Astrocyte of the cerebellum (primary cell): ENCODE data around the gene TSEN15.

Experiments used
- DNase-seq: peaks from one replicate; pipeline ENCODE4 v3.0.0-alpha.2; 2011; ENCODE audit warnings: low read depth
- H3K4me3 ChIP-seq: 2 replicates; pipeline ENCODE4 v1.5.1; 2011; ENCODE audit warnings: mild to moderate bottlenecking, low read depth, low read length, moderate library complexity
- CTCF ChIP-seq: IDR thresholded peaks from 2 replicates; pipeline ENCODE4 v1.5.1; 2012; ENCODE audit warnings: low read length, low read depth, moderate library complexity, mild to moderate bottlenecking; ENCODE audit errors: missing control alignments
- in situ Hi-C: cut with HindIII; loops from 2 replicates; pipeline ENCODE4 v1.10.0; 2017; ENCODE audit warnings: low sequenced_read_pairs

The TSEN15 gene

GRCh38 chr1:184050636-184051035 is 894 bp upstream of the TSEN15 start:
- in situ Hi-C loops: no loop called here
- peak overlapping the region; percentile 79 for H3K4me3 ChIP-seq
- no peak for TF ChIP-seq CTCF
- no peak for DNase-seq

GRCh38 chr1:184051138-184051484 is 419 bp upstream of the TSEN15 start:
- TF ChIP-seq CTCF: no peak
- peak overlapping the region; percentile 79 for H3K4me3 ChIP-seq
- in situ Hi-C loops: no loop called here
- no peak for DNase-seq

GRCh38 chr1:184052194-184052559 is 647 bp downstream of the TSEN15 start:
- in situ Hi-C loops: no loop called here
- no peak for TF ChIP-seq CTCF
- DNase-seq: no peak
- peak overlapping the region; percentile 79 for H3K4me3 ChIP-seq

GRCh38 chr1:184052750-184053149 is 1.2 kb downstream of the TSEN15 start:
- peak overlapping the region; percentile 79 for H3K4me3 ChIP-seq
- no peak for TF ChIP-seq CTCF
- in situ Hi-C loops: no loop called here
- no peak for DNase-seq

- no peak overlapping the region for H3K4me3 ChIP-seq
- in situ Hi-C loops: no loop called here
- no peak for DNase-seq
- TF ChIP-seq CTCF: no peak
These were observed 2.4 kb downstream of the TSEN15 start for GRCh38 chr1:184053881-184054280.

GRCh38 chr1:184056921-184057555 is 5.5 kb downstream of the TSEN15 start:
- in situ Hi-C loops: no loop called here
- no peak overlapping the region for H3K4me3 ChIP-seq
- no peak for TF ChIP-seq CTCF
- DNase-seq: peak; percentile 36

GRCh38 chr1:184059887-184060286 is 8.4 kb downstream of the TSEN15 start:
- no peak overlapping the region for H3K4me3 ChIP-seq
- TF ChIP-seq CTCF: no peak
- in situ Hi-C loops: no loop called here
- DNase-seq: no peak
